Ascending aorta (tissue), 2 donors: ENCODE measurements around the gene FREY1. TPM values are rescaled to one million over a fixed set of nuclear protein-coding genes. Genes with fewer than 3 reads are reported as not detected.

Source experiments
- DNase-seq, 2 donors: peaks; one replicate each; pipeline ENCODE4 v3.0.0-alpha.2; 2019; ENCODE audit warnings: low spot score in 2 of 2
- H3K27ac ChIP-seq, 2 donors: fragments of 200-600 bp; sonication (generic); one replicate each; pipeline ENCODE4 v1.5.1; 2016 to 2017; ENCODE audit warnings: mild to moderate bottlenecking in 1 of 2
- H3K27me3 ChIP-seq: fragments of 200-600 bp; sonication (generic); one replicate; pipeline ENCODE4 v1.5.1; 2017
- H3K36me3 ChIP-seq, 2 donors: fragments of 200-600 bp; sonication (generic); one replicate each; pipeline ENCODE4 v1.5.1; 2016
- H3K4me1 ChIP-seq, 2 donors: fragments of 200-600 bp; sonication (generic); one replicate each; pipeline ENCODE4 v1.5.1; 2016 to 2017; ENCODE audit warnings: mild to moderate bottlenecking in 1 of 2
- H3K4me3 ChIP-seq, 2 donors: fragments of 200-600 bp; sonication (generic); one replicate each; pipeline ENCODE4 v1.5.1; 2016 to 2017; ENCODE audit warnings: mild to moderate bottlenecking in 1 of 2
- H3K9me3 ChIP-seq, 2 donors: fragments of 200-600 bp; sonication (generic); one replicate each; pipeline ENCODE4 v1.5.1; 2016
- intact Hi-C: fragments of 100-400 bp; cut with DNase I; formaldehyde crosslinking; loops from one replicate; pipeline ENCODE4 v1.15.1; 2023
- total RNA-seq: library from RNA; depleted of rRNA; stranded (reverse); fragments of >200 nt; gene quantifications from one replicate; pipeline ENCODE4 v1.1.0, GENCODE V29; 2016
- TF ChIP-seq, protein P1 (sequence below), 3 experiments: fragments of 200-600 bp in 2 of 3; fragments of 450-650 bp in 1 of 3; sonication (generic) in 2 of 3; IDR thresholded peaks; one replicate each; pipeline ENCODE4 v1.5.1; 2016 to 2019; ENCODE audit warnings: antibody characterized with exemption in 3 of 3, mild to moderate bottlenecking in 1 of 3, moderate library complexity in 1 of 3

Gene FREY1
- total RNA-seq, 1 donor from 2014 or later, result not detected

DNA sequence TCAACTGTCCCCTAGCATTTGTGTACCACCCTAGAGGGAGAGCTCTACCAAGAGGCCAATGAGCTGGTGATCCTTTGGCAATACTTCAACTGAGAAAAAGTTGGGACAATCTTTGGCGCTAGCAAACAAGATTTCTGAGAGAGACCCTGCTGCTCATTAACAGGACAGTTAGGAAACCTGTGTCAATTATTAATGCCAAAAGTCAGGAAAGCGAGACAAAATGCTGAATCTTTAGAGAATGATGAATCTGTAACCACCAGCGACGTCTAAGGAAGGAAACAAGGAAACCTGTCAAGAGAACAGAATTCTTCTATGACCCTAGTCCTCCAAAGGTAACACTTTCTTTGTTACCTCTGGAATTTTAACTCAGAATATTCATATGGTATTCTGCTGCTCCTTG, 35.3 kb upstream of the FREY1 start:
- Histone ChIP-seq H3K36me3 (peaks cover 40 to 71% of the 10 kb centered on the region in 2 donors), H3K9me3 (no peaks in the 10 kb centered on the region), H3K4me3 (no peak overlapping the region), H3K4me1 (no peaks in the 10 kb centered on the region), H3K27me3 (no peaks in the 10 kb centered on the region), H3K27ac (no peak overlapping the region)
- TF ChIP-seq, protein P1, sequence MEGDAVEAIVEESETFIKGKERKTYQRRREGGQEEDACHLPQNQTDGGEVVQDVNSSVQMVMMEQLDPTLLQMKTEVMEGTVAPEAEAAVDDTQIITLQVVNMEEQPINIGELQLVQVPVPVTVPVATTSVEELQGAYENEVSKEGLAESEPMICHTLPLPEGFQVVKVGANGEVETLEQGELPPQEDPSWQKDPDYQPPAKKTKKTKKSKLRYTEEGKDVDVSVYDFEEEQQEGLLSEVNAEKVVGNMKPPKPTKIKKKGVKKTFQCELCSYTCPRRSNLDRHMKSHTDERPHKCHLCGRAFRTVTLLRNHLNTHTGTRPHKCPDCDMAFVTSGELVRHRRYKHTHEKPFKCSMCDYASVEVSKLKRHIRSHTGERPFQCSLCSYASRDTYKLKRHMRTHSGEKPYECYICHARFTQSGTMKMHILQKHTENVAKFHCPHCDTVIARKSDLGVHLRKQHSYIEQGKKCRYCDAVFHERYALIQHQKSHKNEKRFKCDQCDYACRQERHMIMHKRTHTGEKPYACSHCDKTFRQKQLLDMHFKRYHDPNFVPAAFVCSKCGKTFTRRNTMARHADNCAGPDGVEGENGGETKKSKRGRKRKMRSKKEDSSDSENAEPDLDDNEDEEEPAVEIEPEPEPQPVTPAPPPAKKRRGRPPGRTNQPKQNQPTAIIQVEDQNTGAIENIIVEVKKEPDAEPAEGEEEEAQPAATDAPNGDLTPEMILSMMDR (IDR thresholded peaks at IDR 0.05), result no peak
- intact Hi-C loops, result no loop called here
- no peak for DNase-seq

DNA sequence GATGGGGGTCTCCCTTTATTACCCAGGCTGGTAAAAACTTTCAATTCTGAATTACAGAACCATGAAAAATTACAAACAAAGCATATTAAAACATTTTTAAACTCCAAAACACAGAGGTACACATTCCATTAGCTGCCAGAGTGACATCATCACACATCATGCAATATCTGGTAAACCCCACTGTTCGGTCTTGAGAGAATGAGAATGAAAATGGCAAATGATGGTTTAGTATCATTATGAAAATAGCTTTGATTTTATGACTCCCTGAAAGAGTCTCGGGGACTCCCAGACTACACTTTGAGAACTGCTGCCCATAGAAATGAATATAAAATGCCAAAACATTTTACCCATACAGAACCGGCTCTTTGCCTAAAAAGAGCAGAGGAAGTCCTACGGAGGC, 34.2 kb upstream of the FREY1 start:
- H3K27me3 ChIP-seq, result no peaks in the 10 kb centered on the region
- TF ChIP-seq, protein P1 (IDR thresholded peaks at IDR 0.05), result no peak
- no peak for DNase-seq
- no peaks in the 10 kb centered on the region for H3K9me3 ChIP-seq
- H3K4me3 ChIP-seq, result no peak overlapping the region
- intact Hi-C loops, result no loop called here
- H3K27ac ChIP-seq, result no peak overlapping the region
- H3K4me1 ChIP-seq, result no peaks in the 10 kb centered on the region
- H3K36me3 ChIP-seq, result peaks cover 37 to 70% of the 10 kb centered on the region in 2 donors

DNA sequence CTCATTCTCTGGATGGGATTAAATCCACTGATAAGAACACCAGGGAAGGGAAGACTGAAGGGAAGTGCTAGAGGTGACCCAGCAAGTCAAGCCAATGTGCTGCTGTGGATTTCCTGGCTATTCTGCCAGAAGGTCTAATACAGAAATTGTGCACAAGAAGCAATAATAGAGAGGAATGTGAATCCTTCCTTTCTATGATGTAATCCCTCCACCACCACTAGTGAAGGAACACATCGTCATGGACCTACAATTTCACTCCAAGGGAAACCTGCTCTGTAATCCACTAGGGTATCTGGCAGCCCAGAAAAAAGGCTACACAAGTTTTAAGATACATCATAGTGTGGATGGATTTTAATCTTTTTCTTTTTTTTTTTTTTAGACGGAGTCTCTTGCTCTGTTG, 32.8 kb upstream of the FREY1 start:
- Histone ChIP-seq H3K36me3 (peaks cover 36 to 70% of the 10 kb centered on the region in 2 donors), H3K4me1 (no peaks in the 10 kb centered on the region), H3K27me3 (no peaks in the 10 kb centered on the region), H3K4me3 (no peak overlapping the region), H3K27ac (no peak overlapping the region), H3K9me3 (no peaks in the 10 kb centered on the region)
- DNase-seq, result no peak
- TF ChIP-seq, protein P1 (IDR thresholded peaks at IDR 0.05), result no peak
- intact Hi-C loops, result no loop called here

DNA sequence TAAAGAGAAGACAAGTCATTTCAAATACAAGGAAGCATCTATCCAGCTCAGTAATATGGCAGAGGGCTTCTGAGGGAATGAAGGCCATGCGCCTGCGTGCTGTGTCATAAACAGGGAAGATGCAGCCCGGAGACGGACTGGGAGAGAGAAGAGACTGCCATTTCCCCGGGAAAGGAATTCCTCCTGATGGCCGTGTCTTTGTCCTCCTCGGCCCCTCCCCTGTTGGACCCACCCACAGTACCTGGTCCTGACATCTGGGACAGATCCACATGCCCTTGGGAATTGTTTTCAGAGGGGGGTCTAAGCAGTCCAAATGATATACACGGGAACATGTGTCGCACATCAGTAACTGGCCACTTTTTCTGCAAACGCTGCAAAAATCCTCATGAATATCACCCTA, 30.8 kb upstream of the FREY1 start:
- H3K36me3 ChIP-seq, result peaks cover 40 to 69% of the 10 kb centered on the region in 2 donors
- TF ChIP-seq, protein P1 (IDR thresholded peaks at IDR 0.05), result no peak
- no peaks in the 10 kb centered on the region for H3K27me3 ChIP-seq
- intact Hi-C loops, result no loop called here
- H3K4me3 ChIP-seq, result no peak overlapping the region
- no peak for DNase-seq
- no peaks in the 10 kb centered on the region for H3K9me3 ChIP-seq
- no peaks in the 10 kb centered on the region for H3K4me1 ChIP-seq
- H3K27ac ChIP-seq, result no peak overlapping the region

DNA sequence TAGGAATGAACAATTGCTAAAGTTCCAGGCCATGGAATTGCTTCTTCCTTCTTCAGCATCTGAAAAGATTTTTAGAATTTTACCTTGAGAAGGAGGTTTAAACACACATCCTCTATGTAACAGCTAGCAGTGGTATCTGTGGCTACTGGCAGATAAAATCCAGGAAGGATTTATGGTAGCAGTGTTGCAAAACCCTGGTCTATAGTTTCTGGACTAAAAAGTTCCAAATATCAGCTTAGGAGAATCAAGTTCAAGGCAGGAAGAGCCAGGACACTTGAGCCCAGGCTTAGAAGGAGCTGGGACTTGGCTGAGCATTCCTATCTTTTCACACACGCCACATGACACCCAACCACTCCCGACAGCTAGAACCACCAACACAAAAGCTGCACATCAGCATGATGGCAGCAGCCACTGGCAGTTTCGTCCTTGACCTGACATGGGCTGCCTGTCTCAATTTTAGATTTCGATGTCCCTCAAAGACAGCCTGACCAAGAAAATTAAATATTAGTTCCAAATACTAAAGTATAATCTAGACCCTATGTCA, 29.5 kb upstream of the FREY1 start:
- TF ChIP-seq, protein P1 (IDR thresholded peaks at IDR 0.05), result no peak
- H3K36me3 ChIP-seq, result peaks cover 42 to 67% of the 10 kb centered on the region in 2 donors
- H3K4me1 ChIP-seq, result no peaks in the 10 kb centered on the region
- no peak overlapping the region for H3K27ac ChIP-seq
- H3K4me3 ChIP-seq, result no peak overlapping the region
- H3K9me3 ChIP-seq, result no peaks in the 10 kb centered on the region
- intact Hi-C loops, result no loop called here
- no peaks in the 10 kb centered on the region for H3K27me3 ChIP-seq
- DNase-seq, result no peak
